HepG2 (cell line): ENCODE measurements around the gene COBLL1. TPM values are rescaled to one million over a fixed set of nuclear protein-coding genes. Genes with fewer than 3 reads are reported as not detected.

Experiments used
- ATF7 ChIP-seq, 2 experiments: fragments of 450-650 bp in 1 of 2; sonication (generic) in 1 of 2; formaldehyde crosslinking in 1 of 2; IDR thresholded peaks; 2 replicates each; pipeline versions ENCODE4 v1.4.0 to v1.6.1; 2016 to 2020; ENCODE audit warnings: antibody characterized with exemption in 1 of 2, mild to moderate bottlenecking in 1 of 2, missing genetic modification reagents in 1 of 2
- DNMT3B ChIP-seq: conservative IDR thresholded peaks from 2 replicates; pipeline ENCODE4 v1.6.1; 2016; ENCODE audit warnings: missing biosample characterization, control low read depth
- GFI1 ChIP-seq: sonication (generic); formaldehyde crosslinking; IDR thresholded peaks from 2 replicates; pipeline ENCODE4 v1.5.0; 2020; ENCODE audit warnings: missing genetic modification reagents, mild to moderate bottlenecking, borderline replicate concordance
- HMGXB3 ChIP-seq: sonication (generic); formaldehyde crosslinking; IDR thresholded peaks from 2 replicates; pipeline ENCODE4 v1.4.0; 2020; ENCODE audit warnings: missing genetic modification reagents, borderline replicate concordance
- IRF2 ChIP-seq: IDR thresholded peaks from 2 replicates; pipeline ENCODE4 v1.6.1; 2018; ENCODE audit warnings: missing genetic modification reagents, missing compliant biosample characterization
- MED1 ChIP-seq: sonication (generic); formaldehyde crosslinking; IDR thresholded peaks from 2 replicates; pipeline ENCODE4 v1.4.0; 2020; ENCODE audit warnings: missing genetic modification reagents
- MTA1 ChIP-seq: sonication (generic); formaldehyde crosslinking; IDR thresholded peaks from 2 replicates; pipeline ENCODE4 v1.4.0; 2020; ENCODE audit warnings: missing genetic modification reagents, mild to moderate bottlenecking, borderline replicate concordance
- PITX1 ChIP-seq: sonication (generic); formaldehyde crosslinking; IDR thresholded peaks from 2 replicates; pipeline ENCODE4 v1.5.1; 2020; ENCODE audit warnings: mild to moderate bottlenecking, missing genetic modification reagents
- PLSCR1 ChIP-seq: sonication (generic); formaldehyde crosslinking; IDR thresholded peaks from 2 replicates; pipeline ENCODE4 v1.5.0; 2020; ENCODE audit warnings: missing genetic modification reagents, mild to moderate bottlenecking, borderline replicate concordance
- ZNF160 ChIP-seq: sonication (generic); formaldehyde crosslinking; IDR thresholded peaks from 2 replicates; pipeline ENCODE4 v1.8.0; 2022; ENCODE audit warnings: mild to moderate bottlenecking, inconsistent platforms, missing genetic modification reagents
- ZNF20 ChIP-seq: sonication (generic); formaldehyde crosslinking; IDR thresholded peaks from 2 replicates; pipeline ENCODE4 v1.4.0; 2020; ENCODE audit warnings: mild to moderate bottlenecking, moderate library complexity, missing genetic modification reagents
- ZNF280D ChIP-seq: sonication (generic); formaldehyde crosslinking; IDR thresholded peaks from 2 replicates; pipeline ENCODE4 v1.5.1; 2020; ENCODE audit warnings: mild to moderate bottlenecking, missing genetic modification reagents
- ZNF337 ChIP-seq: sonication (generic); formaldehyde crosslinking; IDR thresholded peaks from 2 replicates; pipeline ENCODE4 v1.5.1; 2020; ENCODE audit warnings: missing genetic modification reagents, low read depth, mild to moderate bottlenecking, borderline replicate concordance
- ZNF362 ChIP-seq: sonication (generic); formaldehyde crosslinking; IDR thresholded peaks from 2 replicates; pipeline ENCODE4 v1.4.0; 2020; ENCODE audit warnings: missing genetic modification reagents, mild to moderate bottlenecking, borderline replicate concordance
- ZNF562 ChIP-seq: sonication (generic); formaldehyde crosslinking; IDR thresholded peaks from 2 replicates; pipeline ENCODE4 v1.8.0; 2022; ENCODE audit warnings: missing genetic modification reagents, borderline replicate concordance
- ZNF770 ChIP-seq: sonication (generic); formaldehyde crosslinking; IDR thresholded peaks from 2 replicates; pipeline ENCODE4 v1.5.0; 2020; ENCODE audit warnings: mild to moderate bottlenecking, missing genetic modification reagents
- polyA plus RNA-seq, 8 experiments: library from polyadenylated mRNA; depleted of rRNA in 3 of 8; stranded (reverse) in 7 of 8; unstranded in 1 of 8; fragments of >200 nt; fragmentation: Illumina TruSeq in 4 of 8; extraction: Trizol in 4 of 8; gene quantifications; 2 replicates each; pipeline versions ENCODE4 v1.2.1 to v1.2.3, GENCODE V29; 2011 to 2016; ENCODE audit warnings: low read depth in 4 of 8, missing spikeins in 1 of 8, mixed read lengths in 1 of 8; ENCODE audit not compliant: insufficient read depth in 1 of 8
- total RNA-seq, 5 experiments: library from RNA; depleted of rRNA; stranded (reverse); fragments of >200 nt; fragmentation: Illumina TruSeq; extraction: Trizol; gene quantifications; 2 replicates each; pipeline ENCODE4 v1.2.3, GENCODE V29; 2016; ENCODE audit warnings: low read depth in 1 of 5

COBLL1 gene
- total and polyA plus RNA-seq, 2 of the 13 experiments (the other 11 are each of a cell fraction or from before 2014, with no cell fraction given) = 32.6 to 86.8 TPM

GRCh38 chr2:164737612-164738081, 104.0 kb downstream of the COBLL1 start (continued):
- no peak for TF ChIP-seq ATF7 (IDR thresholded peaks at IDR 0.05)
- no peak for TF ChIP-seq ATF7 (CRISPR knock-in tag; IDR thresholded peaks at IDR 0.05)
- TF ChIP-seq ZNF362 = no peak; the same call in 1 of the 2 replicates
- TF ChIP-seq ZNF562 (CRISPR knock-in tag) = no peak
- TF ChIP-seq PLSCR1 (CRISPR knock-in tag) = no peak
- TF ChIP-seq MTA1 = no peak
- TF ChIP-seq ZNF20 (CRISPR knock-in tag) = no peak
- TF ChIP-seq HMGXB3 (CRISPR knock-in tag) = 0 out of 2 replicates have a peak, but pooled peaks have one; percentile 45
- TF ChIP-seq GFI1 (CRISPR knock-in tag) = peak; percentile 39; the same call in 1 of the 2 replicates
- peak; percentile 68; the same call in 1 of the 2 replicates for TF ChIP-seq MED1 (CRISPR knock-in tag)
- TF ChIP-seq PITX1 (CRISPR knock-in tag) = peak; percentile 53; the same call in 1 of the 2 replicates
- no peak for TF ChIP-seq DNMT3B (CRISPR knock-in tag)
- 0 out of 2 replicates have a peak, but pooled peaks have one; percentile 58 for TF ChIP-seq ZNF280D (CRISPR knock-in tag)
- no peak for TF ChIP-seq ZNF160 (CRISPR knock-in tag)
- TF ChIP-seq ZNF770 = no peak
- TF ChIP-seq IRF2 (CRISPR knock-in tag) = peak; percentile 36; the same call in 1 of the 2 replicates
- TF ChIP-seq ZNF337 = no peak
